Measurements from ENCODE around the gene NRP1.

NRP1 gene

GRCh38 chr10:33201971-33202370 lies 132.5 kb downstream of the NRP1 start:
- H3K27me3 ChIP-seq (replicated peaks; ENCODE audit: control insufficient read depth, insufficient read depth, low read length) = no peaks in the 10 kb centered on the region
- no peaks in the 10 kb centered on the region for H3K36me3 ChIP-seq (ENCODE audit: control insufficient read depth, insufficient read depth, low read length)
- no peak for TF ChIP-seq CTCF (IDR thresholded peaks at IDR 0.05; ENCODE audit: insufficient read depth, low read length, poor library complexity, severe bottlenecking)
- no peak for DNase-seq (ENCODE audit: extremely low read depth, insufficient read length)
- H3K4me3 ChIP-seq (replicated peaks; ENCODE audit: low read depth, low read length) = no peak overlapping the region

GRCh38 chr10:33201056-33201780 lies 133.2 kb downstream of the NRP1 start:
- TF ChIP-seq CTCF (IDR thresholded peaks at IDR 0.05; ENCODE audit: insufficient read depth, low read length, poor library complexity, severe bottlenecking) = no peak
- H3K36me3 ChIP-seq (ENCODE audit: control insufficient read depth, insufficient read depth, low read length) = no peaks in the 10 kb centered on the region
- no peak for DNase-seq (ENCODE audit: extremely low read depth, insufficient read length)
- no peaks in the 10 kb centered on the region for H3K27me3 ChIP-seq (replicated peaks; ENCODE audit: control insufficient read depth, insufficient read depth, low read length)
- no peak overlapping the region for H3K4me3 ChIP-seq (replicated peaks; ENCODE audit: low read depth, low read length)

GRCh38 chr10:33199731-33200232 lies 134.7 kb downstream of the NRP1 start:
- H3K4me3 ChIP-seq (replicated peaks; ENCODE audit: low read depth, low read length) = no peak overlapping the region
- no peaks in the 10 kb centered on the region for H3K27me3 ChIP-seq (replicated peaks; ENCODE audit: control insufficient read depth, insufficient read depth, low read length)
- no peak for TF ChIP-seq CTCF (IDR thresholded peaks at IDR 0.05; ENCODE audit: insufficient read depth, low read length, poor library complexity, severe bottlenecking)
- DNase-seq (ENCODE audit: extremely low read depth, insufficient read length) = no peak
- no peaks in the 10 kb centered on the region for H3K36me3 ChIP-seq (ENCODE audit: control insufficient read depth, insufficient read depth, low read length)

GRCh38 chr10:33198610-33199009 lies 135.9 kb downstream of the NRP1 start:
- H3K4me3 ChIP-seq (replicated peaks; ENCODE audit: low read depth, low read length) = no peak overlapping the region
- no peaks in the 10 kb centered on the region for H3K36me3 ChIP-seq (ENCODE audit: control insufficient read depth, insufficient read depth, low read length)
- TF ChIP-seq CTCF (IDR thresholded peaks at IDR 0.05; ENCODE audit: insufficient read depth, low read length, poor library complexity, severe bottlenecking) = no peak
- no peak for DNase-seq (ENCODE audit: extremely low read depth, insufficient read length)
- H3K27me3 ChIP-seq (replicated peaks; ENCODE audit: control insufficient read depth, insufficient read depth, low read length) = no peaks in the 10 kb centered on the region

- no peaks in the 10 kb centered on the region for H3K27me3 ChIP-seq (replicated peaks; ENCODE audit: control insufficient read depth, insufficient read depth, low read length)
- no peak overlapping the region for H3K4me3 ChIP-seq (replicated peaks; ENCODE audit: low read depth, low read length)
- no peak for TF ChIP-seq CTCF (IDR thresholded peaks at IDR 0.05; ENCODE audit: insufficient read depth, low read length, poor library complexity, severe bottlenecking)
- no peak for DNase-seq (ENCODE audit: extremely low read depth, insufficient read length)
- no peaks in the 10 kb centered on the region for H3K36me3 ChIP-seq (ENCODE audit: control insufficient read depth, insufficient read depth, low read length)
These were observed 137.6 kb downstream of the NRP1 start for GRCh38 chr10:33196710-33197491.

Measured in GM06990 (cell line).